ENCODE results near the gene TRAT1.
"Not testable (repeated sequence)": the region's sequence is repeated elsewhere in the genome, so short reads cannot be mapped to it uniquely, and the experiment has no call there.

The TRAT1 gene

GRCh38 chr3:108822123-108822897 lies at the start of gene TRAT1:
Gene TRAT1, plus strand, starts transcription at chr3:108822786. Its CDS starts 142 bp downstream, at chr3:108822928.
- DNase-seq = no peak

- no peak for DNase-seq
Measured at GRCh38 chr3:108775649-108776048, 46.9 kb upstream of the TRAT1 start.

- DNase-seq = no peak
Measured at GRCh38 chr3:108779496-108779895, 43.1 kb upstream of the TRAT1 start.

- no peak for DNase-seq
Measured at GRCh38 chr3:108780235-108780634, 42.4 kb upstream of the TRAT1 start.

GRCh38 chr3:108791473-108791872 lies 31.1 kb upstream of the TRAT1 start:
- DNase-seq = no peak

- DNase-seq = no peak
Measured at GRCh38 chr3:108804437-108804836, 18.1 kb upstream of the TRAT1 start.

- DNase-seq = no peak
Measured at GRCh38 chr3:108804966-108805365, 17.6 kb upstream of the TRAT1 start.

- no peak for DNase-seq
Measured at GRCh38 chr3:108806316-108806715, 16.3 kb upstream of the TRAT1 start.

GRCh38 chr3:108818404-108818803 lies 4.2 kb upstream of the TRAT1 start:
- DNase-seq = peak; percentile 50

- DNase-seq = no peak
Measured at GRCh38 chr3:108820586-108820985, 2.0 kb upstream of the TRAT1 start.

- no peak for DNase-seq
Measured at GRCh38 chr3:108823227-108823626, 641 bp downstream of the TRAT1 start.

- not testable (repeated sequence) for DNase-seq
Measured at GRCh38 chr3:108823803-108824202, 1.2 kb downstream of the TRAT1 start.

- DNase-seq = peak; percentile 54
Measured at GRCh38 chr3:108826309-108827187, 4.0 kb downstream of the TRAT1 start.

GRCh38 chr3:108830381-108830780 lies 7.8 kb downstream of the TRAT1 start:
- DNase-seq = no peak

GRCh38 chr3:108830991-108831614 lies 8.5 kb downstream of the TRAT1 start:
- DNase-seq = no peak

- no peak for DNase-seq
Measured at GRCh38 chr3:108833611-108834010, 11.0 kb downstream of the TRAT1 start.

GRCh38 chr3:108834551-108834950 lies 12.0 kb downstream of the TRAT1 start:
- no peak for DNase-seq

GRCh38 chr3:108835101-108835500 lies 12.5 kb downstream of the TRAT1 start:
- DNase-seq = no peak

- no peak for DNase-seq
Measured at GRCh38 chr3:108838436-108838835, 15.8 kb downstream of the TRAT1 start.

GRCh38 chr3:108845709-108846293 lies 23.2 kb downstream of the TRAT1 start:
- DNase-seq = no peak

GRCh38 chr3:108847187-108847586 lies 24.6 kb downstream of the TRAT1 start:
- DNase-seq = no peak

- no peak for DNase-seq
Measured at GRCh38 chr3:108849075-108849474, 26.5 kb downstream of the TRAT1 start.

GRCh38 chr3:108861401-108861800 lies 38.8 kb downstream of the TRAT1 start:
- no peak for DNase-seq
